Fibroblast of gingiva (primary cell): ENCODE data around the gene PLA1A.

Experiments used
- DNase-seq: peaks from one replicate; pipeline ENCODE4 v3.0.0-alpha.2; 2011; ENCODE audit warnings: low read depth

PLA1A gene

DNA sequence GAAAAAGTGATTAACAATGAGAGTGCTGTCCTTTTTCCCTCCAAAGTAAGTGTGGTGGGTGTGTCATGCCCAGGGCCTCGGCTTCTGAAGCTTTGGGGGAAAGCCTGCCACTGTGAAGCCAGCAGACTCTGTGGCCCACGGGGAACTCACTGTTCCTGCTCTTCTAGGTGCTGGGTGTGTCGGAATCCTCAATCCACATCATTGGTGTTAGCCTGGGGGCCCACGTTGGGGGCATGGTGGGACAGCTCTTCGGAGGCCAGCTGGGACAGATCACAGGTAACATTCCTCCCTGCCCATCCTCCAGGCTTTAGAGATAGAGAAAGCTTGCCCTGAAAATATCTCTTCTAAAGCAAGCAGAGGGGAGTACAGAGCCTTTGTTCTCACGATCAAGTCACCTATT, 11.6 kb downstream of the PLA1A start:
- no peak for DNase-seq

- DNase-seq, result no peak
Observed at GRCh38 chr3:119611664-119612063, 14.0 kb downstream of the PLA1A start.

- DNase-seq, result no peak
Observed at GRCh38 chr3:119613201-119613600, 15.5 kb downstream of the PLA1A start.

GRCh38 chr3:119613872-119614271, 16.2 kb downstream of the PLA1A start:
- no peak for DNase-seq

DNA sequence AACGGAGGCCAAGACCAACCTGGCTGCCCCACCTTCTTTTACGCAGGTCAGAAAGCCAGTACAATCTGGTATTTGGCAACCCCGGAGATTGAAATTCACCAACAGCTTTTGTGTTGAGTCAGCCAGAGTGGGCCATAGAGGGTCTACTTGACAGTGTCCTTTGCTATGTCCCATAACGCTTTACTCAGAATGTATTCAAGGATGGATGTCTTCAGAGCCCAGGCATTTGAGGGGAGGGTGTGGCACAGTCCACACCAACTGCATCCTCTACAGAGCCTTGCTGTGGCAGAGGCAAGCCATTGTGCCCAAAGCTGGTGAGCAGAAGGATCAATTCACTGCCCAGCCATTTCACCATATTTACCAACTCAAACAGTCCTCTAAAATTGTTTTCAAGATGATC, 18.4 kb downstream of the PLA1A start:
- DNase-seq, result no peak

DNA sequence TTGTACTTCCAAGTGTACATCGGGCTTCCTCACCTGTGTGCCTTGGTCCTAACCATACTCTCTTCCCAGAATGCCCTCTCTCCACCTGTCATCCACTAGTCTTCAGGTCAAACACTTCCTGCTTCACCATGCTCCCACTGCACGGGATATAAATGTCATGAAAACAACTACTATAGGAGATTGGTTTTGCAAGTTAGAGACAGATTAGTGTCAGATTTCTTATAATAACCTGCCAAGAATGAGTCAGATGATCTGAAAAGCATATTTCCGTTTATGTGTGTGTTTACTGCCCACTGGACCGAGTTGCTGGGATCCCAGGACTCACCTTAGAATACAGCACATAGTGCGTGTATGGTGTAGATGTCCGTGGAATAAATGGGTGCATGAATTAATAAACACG, 21.4 kb downstream of the PLA1A start:
- no peak for DNase-seq

GRCh38 chr3:119620899-119621298, 23.2 kb downstream of the PLA1A start:
- DNase-seq, result no peak

GRCh38 chr3:119624002-119624720, 26.5 kb downstream of the PLA1A start:
- DNase-seq, result no peak

- DNase-seq, result no peak
Observed at GRCh38 chr3:119625451-119626153, 27.9 kb downstream of the PLA1A start.

DNA sequence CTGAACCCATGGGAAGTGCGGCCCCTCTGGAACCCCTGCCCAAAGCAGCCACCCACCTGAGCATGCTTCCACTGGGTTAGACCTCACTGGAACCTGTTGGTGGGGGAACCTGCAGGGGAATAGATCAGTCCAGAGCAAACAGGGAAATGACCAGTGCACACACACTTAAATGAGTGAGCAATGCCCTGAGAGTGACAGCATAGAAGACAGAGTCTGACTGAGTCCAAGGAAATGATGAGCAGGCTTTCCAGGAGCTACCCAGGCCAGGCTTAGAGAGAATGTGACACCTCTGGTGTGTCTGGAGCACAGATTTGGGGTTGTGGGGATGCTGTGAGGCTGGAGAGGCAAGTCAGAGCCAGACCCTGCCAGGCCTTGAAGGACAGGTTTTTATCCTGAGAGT, 28.5 kb downstream of the PLA1A start:
- no peak for DNase-seq

GRCh38 chr3:119627461-119627860, 29.8 kb downstream of the PLA1A start:
- no peak for DNase-seq

GRCh38 chr3:119628390-119628789, 30.7 kb downstream of the PLA1A start:
- no peak for DNase-seq

DNA sequence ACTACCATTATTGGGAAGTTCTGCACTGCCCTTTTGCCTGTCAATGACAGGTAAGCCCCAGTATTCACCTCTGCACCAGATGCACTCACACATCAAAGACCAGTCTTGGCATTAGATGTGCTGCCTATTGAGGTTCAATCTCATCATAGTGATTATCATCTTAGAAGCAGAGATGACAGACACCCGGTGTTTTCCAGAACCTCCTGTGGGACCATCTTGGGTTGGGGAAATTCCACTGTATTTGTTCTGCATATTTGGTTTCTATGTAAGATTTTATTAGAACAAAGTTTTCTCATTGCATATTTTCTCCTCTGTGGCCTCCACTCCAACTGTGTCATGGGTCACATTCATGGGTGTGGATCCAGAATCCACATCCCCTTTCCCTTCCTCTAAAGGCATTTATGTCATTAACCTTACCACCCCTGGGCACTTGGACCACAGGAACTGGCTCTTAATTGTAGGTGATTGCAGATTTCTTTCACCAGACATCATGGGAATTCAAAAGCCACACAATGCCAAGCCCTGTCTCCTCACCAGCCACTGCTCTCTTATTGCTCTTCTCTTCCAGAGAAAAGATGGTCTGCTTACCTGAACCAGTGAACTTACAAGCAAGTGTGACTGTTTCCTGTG, 31.2 kb downstream of the PLA1A start:
- peak; percentile 8 for DNase-seq

- DNase-seq, result peak; percentile 45
Observed at GRCh38 chr3:119630128-119630879, 32.6 kb downstream of the PLA1A start.

DNA sequence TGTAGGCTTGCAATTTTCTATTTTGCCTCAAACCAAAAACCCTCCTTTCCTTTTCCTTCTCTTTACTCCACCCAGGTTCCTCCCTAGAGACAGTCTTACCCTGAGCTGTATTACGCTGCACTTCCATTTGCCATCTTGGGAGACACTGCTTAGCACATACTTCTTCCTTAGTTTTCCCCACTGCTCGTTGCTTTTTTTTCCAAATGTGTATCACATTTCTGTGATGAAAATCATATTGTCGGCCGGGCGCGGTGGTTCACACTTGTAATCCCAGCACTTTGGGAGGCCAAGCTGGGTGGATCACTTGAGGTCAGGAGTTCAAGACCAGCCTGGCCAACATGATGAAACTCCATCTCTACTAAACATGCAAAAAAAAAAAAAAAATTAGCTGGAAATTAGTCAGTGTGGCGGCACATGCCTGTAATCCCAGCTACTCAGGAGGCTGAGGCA, 33.2 kb downstream of the PLA1A start:
- DNase-seq, result no peak

DNA sequence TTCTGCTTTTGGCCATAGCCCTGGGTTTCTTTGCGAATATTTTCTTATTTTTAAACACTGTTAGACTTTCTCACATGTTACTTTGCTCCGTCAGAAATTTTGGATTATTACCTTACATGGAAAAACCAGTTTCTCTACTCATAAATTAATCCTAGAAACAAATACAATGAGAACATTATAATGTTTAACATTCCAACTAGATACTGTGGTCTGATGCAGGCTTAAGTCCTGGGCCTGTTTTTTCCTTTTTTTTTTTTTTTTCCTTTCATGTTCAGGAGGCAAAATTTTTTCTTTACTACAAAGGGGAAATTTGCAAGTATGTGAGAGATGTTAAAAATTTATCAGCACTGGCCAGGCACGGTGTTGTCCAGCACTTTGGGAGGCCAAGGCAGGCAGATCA, 33.8 kb downstream of the PLA1A start:
- DNase-seq, result no peak

GRCh38 chr3:119632216-119632615, 34.5 kb downstream of the PLA1A start:
- DNase-seq, result no peak

DNA sequence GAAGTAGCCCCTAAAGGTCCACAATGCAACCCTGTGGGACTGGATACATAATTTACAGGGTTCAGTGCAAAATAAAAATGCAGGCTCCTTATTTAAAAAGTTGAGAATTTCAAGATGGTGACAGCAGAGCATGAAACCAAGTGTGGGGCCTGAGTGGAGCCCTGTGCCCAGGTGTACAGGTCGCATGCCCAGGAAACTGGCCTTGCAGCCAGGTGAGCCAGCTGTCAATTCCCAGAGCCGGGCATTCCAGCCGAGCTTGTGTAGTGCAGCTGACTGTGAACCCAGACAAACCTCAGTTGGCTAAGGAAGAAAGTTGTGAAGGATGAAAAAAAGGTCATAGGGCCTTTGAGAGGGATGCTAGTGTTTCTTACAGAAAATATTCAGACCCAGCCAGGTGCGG, 35.1 kb downstream of the PLA1A start:
- DNase-seq, result no peak

DNA sequence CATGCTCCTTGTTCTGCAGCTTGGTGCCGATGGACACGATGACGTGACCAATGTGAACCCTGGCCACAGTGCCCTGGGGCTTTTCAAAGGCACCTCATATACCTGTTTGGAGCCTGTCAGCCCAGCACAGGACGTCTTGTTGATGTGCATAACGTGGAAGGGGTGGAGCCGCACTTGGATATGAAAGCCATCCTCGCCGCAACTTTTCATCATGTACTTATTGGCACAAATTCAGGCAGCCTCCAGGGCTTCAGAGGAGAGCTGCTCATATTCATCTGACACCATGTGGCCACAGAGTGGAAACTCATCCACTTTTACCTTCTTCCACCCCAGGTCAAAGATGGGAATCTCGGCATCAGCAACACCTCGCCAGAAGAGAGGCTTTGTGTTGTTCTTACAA, 38.0 kb downstream of the PLA1A start:
- DNase-seq, result no peak

GRCh38 chr3:119636249-119636648, 38.6 kb downstream of the PLA1A start:
- DNase-seq, result no peak

- DNase-seq, result no peak
Observed at GRCh38 chr3:119636891-119637611, 39.4 kb downstream of the PLA1A start.
